WTC11 (cell line): ENCODE results near the gene CDK5RAP2. TPM values are rescaled to one million over a fixed set of nuclear protein-coding genes. Genes with fewer than 3 reads are reported as not detected.
"Not testable (repeated sequence)": the region's sequence is repeated elsewhere in the genome, so short reads cannot be mapped to it uniquely, and the experiment has no call there.

Source experiments
- ATAC-seq: fragments of 200-7000 bp; cut with Tn5 transposase; 2 replicates; pipeline ENCODE4 v1.10.0; 2021; ENCODE audit warnings: mild to moderate bottlenecking, moderate library complexity
- CTCF ChIA-PET: fragments of 300-600 bp; sonication (Branson Sonifier 250); formaldehyde crosslinking; loops from one replicate; lab custom pipeline; 2021; ENCODE audit warnings: antibody characterized with exemption; lab: Charles Lee
- POLR2A ChIA-PET: fragments of 350-600 bp; sonication (Branson Sonifier 250); formaldehyde crosslinking; loops from one replicate; lab custom pipeline; 2021; ENCODE audit warnings: antibody characterized with exemption; lab: Charles Lee
- DNase-seq: peaks from one replicate; pipeline ENCODE4 v3.0.0; 2021; ENCODE audit warnings: low spot score
- H3K27ac Mint-ChIP-seq: 2 replicates; pipeline ENCODE4 v1.8.0; 2021; ENCODE audit warnings: mixed read lengths
- H3K27me3 Mint-ChIP-seq: 2 replicates; pipeline ENCODE4 v1.8.0; 2021; ENCODE audit warnings: low read depth, mild to moderate bottlenecking, moderate library complexity, mixed read lengths
- H3K36me3 Mint-ChIP-seq: 2 replicates; pipeline ENCODE4 v1.8.0; 2021; ENCODE audit warnings: mixed read lengths
- H3K4me1 Mint-ChIP-seq: 2 replicates; pipeline ENCODE4 v1.8.0; 2022; ENCODE audit warnings: mixed read lengths
- H3K4me3 Mint-ChIP-seq: 2 replicates; pipeline ENCODE4 v1.8.0; 2021; ENCODE audit warnings: mild to moderate bottlenecking, moderate library complexity, mixed read lengths
- H3K9me3 Mint-ChIP-seq: 2 replicates; pipeline ENCODE4 v1.8.0; 2021; ENCODE audit warnings: mixed read lengths
- AR ChIP-seq: fragments of 250-450 bp; sonication (Bioruptor Pico); IDR thresholded peaks from 2 replicates; pipeline ENCODE4 v1.9.0; 2021; ENCODE audit warnings: mild to moderate bottlenecking
- ATF2 ChIP-seq: sonication (generic); formaldehyde crosslinking; IDR thresholded peaks from 2 replicates; pipeline ENCODE4 v1.8.1; 2022; ENCODE audit warnings: low read depth, missing genetic modification reagents, borderline replicate concordance
- CREB1 ChIP-seq: sonication (generic); formaldehyde crosslinking; IDR thresholded peaks from 2 replicates; pipeline ENCODE4 v1.8.0; 2023; ENCODE audit warnings: mild to moderate bottlenecking, missing genetic modification reagents
- ETV6 ChIP-seq: sonication (generic); formaldehyde crosslinking; IDR thresholded peaks from 2 replicates; pipeline ENCODE4 v1.8.1; 2022; ENCODE audit warnings: mild to moderate bottlenecking, missing genetic modification reagents
- FOXP1 ChIP-seq: sonication (generic); formaldehyde crosslinking; IDR thresholded peaks from 2 replicates; pipeline ENCODE4 v1.8.0; 2022; ENCODE audit warnings: missing genetic modification reagents, mild to moderate bottlenecking, moderate library complexity, borderline replicate concordance
- JUN ChIP-seq: sonication (generic); formaldehyde crosslinking; IDR thresholded peaks from 2 replicates; pipeline ENCODE4 v1.8.0; 2023; ENCODE audit warnings: mild to moderate bottlenecking, missing genetic modification reagents
- KAT7 ChIP-seq: sonication (generic); formaldehyde crosslinking; IDR thresholded peaks from 2 replicates; pipeline ENCODE4 v1.8.1; 2023; ENCODE audit warnings: missing genetic modification reagents, mild to moderate bottlenecking, borderline replicate concordance
- MAX ChIP-seq: sonication (generic); formaldehyde crosslinking; IDR thresholded peaks from 2 replicates; pipeline ENCODE4 v1.8.0; 2022; ENCODE audit warnings: mild to moderate bottlenecking, missing genetic modification reagents
- MXD4 ChIP-seq: fragments of 250-450 bp; sonication (Bioruptor Pico); IDR thresholded peaks from 2 replicates; pipeline ENCODE4 v1.8.0; 2021; ENCODE audit warnings: mild to moderate bottlenecking, moderate library complexity, borderline replicate concordance
- NFE2L1 ChIP-seq: sonication (generic); formaldehyde crosslinking; IDR thresholded peaks from 2 replicates; pipeline ENCODE4 v1.8.1; 2023; ENCODE audit warnings: missing genetic modification reagents
- NR3C1 ChIP-seq: sonication (generic); formaldehyde crosslinking; conservative IDR thresholded peaks from 2 replicates; pipeline ENCODE4 v1.8.1; 2023; ENCODE audit warnings: low read depth, mild to moderate bottlenecking, missing genetic modification reagents
- OVOL2 ChIP-seq: fragments of 250-450 bp; sonication (Bioruptor Pico); IDR thresholded peaks from 2 replicates; pipeline ENCODE4 v1.9.0; 2021; ENCODE audit warnings: mild to moderate bottlenecking, borderline replicate concordance
- PREB ChIP-seq: sonication (generic); formaldehyde crosslinking; IDR thresholded peaks from 2 replicates; pipeline ENCODE4 v1.8.1; 2022; ENCODE audit warnings: mild to moderate bottlenecking, missing genetic modification reagents, moderate library complexity, borderline replicate concordance
- RELA ChIP-seq: sonication (generic); formaldehyde crosslinking; IDR thresholded peaks from 2 replicates; pipeline ENCODE4 v1.8.1; 2022; ENCODE audit warnings: missing genetic modification reagents, mild to moderate bottlenecking, borderline replicate concordance
- RORB ChIP-seq: fragments of 250-450 bp; sonication (Bioruptor Pico); IDR thresholded peaks from 2 replicates; pipeline ENCODE4 v1.9.0; 2021; ENCODE audit warnings: mild to moderate bottlenecking
- SOX15 ChIP-seq: fragments of 250-450 bp; sonication (Bioruptor Pico); IDR thresholded peaks from 2 replicates; pipeline ENCODE4 v1.9.0; 2021; ENCODE audit warnings: mild to moderate bottlenecking
- ZNF121 ChIP-seq: sonication (generic); formaldehyde crosslinking; IDR thresholded peaks from 2 replicates; pipeline ENCODE4 v1.8.0; 2023; ENCODE audit warnings: missing genetic modification reagents
- ZNF138 ChIP-seq: sonication (generic); formaldehyde crosslinking; conservative IDR thresholded peaks from 2 replicates; pipeline ENCODE4 v1.8.1; 2022; ENCODE audit warnings: mild to moderate bottlenecking, moderate library complexity, missing genetic modification reagents
- ZNF219 ChIP-seq: sonication (generic); formaldehyde crosslinking; IDR thresholded peaks from 2 replicates; pipeline ENCODE4 v1.8.0; 2023; ENCODE audit warnings: missing genetic modification reagents, mild to moderate bottlenecking, borderline replicate concordance
- ZNF232 ChIP-seq: sonication (generic); formaldehyde crosslinking; IDR thresholded peaks from 2 replicates; pipeline ENCODE4 v1.8.0; 2022; ENCODE audit warnings: mild to moderate bottlenecking, missing genetic modification reagents
- ZNF396 ChIP-seq: fragments of 250-450 bp; sonication (Bioruptor Pico); IDR thresholded peaks from 2 replicates; pipeline ENCODE4 v1.8.0; 2021; ENCODE audit warnings: mild to moderate bottlenecking, moderate library complexity, borderline replicate concordance
- ZNF512 ChIP-seq: sonication (generic); formaldehyde crosslinking; IDR thresholded peaks from 2 replicates; pipeline ENCODE4 v1.8.1; 2022; ENCODE audit warnings: missing genetic modification reagents, borderline replicate concordance
- total RNA-seq: library from RNA; stranded (reverse); gene quantifications from 3 replicates; pipeline ENCODE4 v1.2.3, GENCODE V29; 2021

CDK5RAP2 gene
- total RNA-seq, 1 experiment from 2014 or later, result 48.3 TPM

- DNase-seq (no peak), ATAC-seq (no peak)
- Mint-ChIP-seq H3K27ac (no peak overlapping the region), H3K36me3 (peaks cover 35% of the 10 kb centered on the region), H3K9me3 (peaks cover 11% of the 10 kb centered on the region), H3K4me3 (no peak overlapping the region), H3K4me1 (peaks cover 7% of the 10 kb centered on the region), H3K27me3 (no peaks in the 10 kb centered on the region; the same call in 1 of the 2 replicates)
- ChIA-PET CTCF (interaction anchor here (2.3 kb wide), 1 partner anchor 23 kb away, joined by 11 read pairs; no protein-coding TSS in a partner anchor), POLR2A (no interaction called here)
- no peak for TF ChIP-seq ZNF396 (CRISPR knock-in tag)
- TF ChIP-seq CREB1, result no peak
- TF ChIP-seq ZNF219 (CRISPR knock-in tag), result no peak
- TF ChIP-seq NFE2L1 (CRISPR knock-in tag), result no peak
- no peak for TF ChIP-seq FOXP1 (CRISPR knock-in tag)
- TF ChIP-seq KAT7 (CRISPR knock-in tag), result no peak
- no peak for TF ChIP-seq ZNF232 (CRISPR knock-in tag)
These were observed 79.2 kb downstream of the CDK5RAP2 start for GRCh38 chr9:120500733-120501132.

- CTCF ChIA-PET, H3K27me3 Mint-ChIP-seq, ATAC-seq, POLR2A ChIA-PET, H3K4me3 Mint-ChIP-seq, H3K4me1 Mint-ChIP-seq, DNase-seq, H3K27ac Mint-ChIP-seq: not testable (repeated sequence)
- H3K9me3 Mint-ChIP-seq, result peaks cover 16% of the 10 kb centered on the region
- H3K36me3 Mint-ChIP-seq, result peaks cover 45% of the 10 kb centered on the region
These were observed 82.1 kb downstream of the CDK5RAP2 start for GRCh38 chr9:120497865-120498264.

- ATAC-seq, result not testable (repeated sequence)
- peaks cover 16% of the 10 kb centered on the region for H3K9me3 Mint-ChIP-seq
These were observed 83.5 kb downstream of the CDK5RAP2 start for GRCh38 chr9:120496438-120496837.

GRCh38 chr9:120490888-120491595, 88.9 kb downstream of the CDK5RAP2 start:
- H3K4me3 Mint-ChIP-seq, result no peak overlapping the region
- no peak for TF ChIP-seq MAX (CRISPR knock-in tag)
- TF ChIP-seq ETV6 (CRISPR knock-in tag), result no peak
- TF ChIP-seq JUN (CRISPR knock-in tag), result no peak
- TF ChIP-seq ATF2 (CRISPR knock-in tag), result no peak
- no peak for TF ChIP-seq ZNF121
- no peak for TF ChIP-seq NR3C1 (CRISPR knock-in tag)
- TF ChIP-seq ZNF138 (CRISPR knock-in tag), result no peak
- TF ChIP-seq SOX15 (CRISPR knock-in tag), result no peak
- no peak for TF ChIP-seq PREB
- TF ChIP-seq ZNF512 (CRISPR knock-in tag), result no peak
- no peak for TF ChIP-seq RELA
- TF ChIP-seq AR (CRISPR knock-in tag), result no peak
- no peak for TF ChIP-seq MXD4 (CRISPR knock-in tag)
- no peak for TF ChIP-seq OVOL2
- no peak for TF ChIP-seq RORB

More at GRCh38 chr9:120496438-120496837, 83.5 kb downstream of the CDK5RAP2 start:
- H3K36me3 Mint-ChIP-seq, result peaks cover 33% of the 10 kb centered on the region
- DNase-seq, H3K27me3 Mint-ChIP-seq, CTCF ChIA-PET, POLR2A ChIA-PET, H3K4me3 Mint-ChIP-seq, H3K27ac Mint-ChIP-seq, H3K4me1 Mint-ChIP-seq: not testable (repeated sequence)

More at GRCh38 chr9:120490888-120491595, 88.9 kb downstream of the CDK5RAP2 start:
- H3K36me3 Mint-ChIP-seq, result peaks cover 53% of the 10 kb centered on the region
- H3K4me1 Mint-ChIP-seq, result peaks cover 22% of the 10 kb centered on the region
- peaks cover 4% of the 10 kb centered on the region for H3K9me3 Mint-ChIP-seq
- ATAC-seq, result peak; percentile 72
- H3K27me3 Mint-ChIP-seq, result peaks cover 3% of the 10 kb centered on the region; the same call in 1 of the 2 replicates
- H3K27ac Mint-ChIP-seq, result peak overlapping the region; percentile 91
- CTCF ChIA-PET, result interaction anchor here (0.7 kb wide), 1 partner anchor 52 kb away, joined by 3 read pairs; no protein-coding TSS in a partner anchor
- POLR2A ChIA-PET, result no interaction called here
- DNase-seq, result no peak
